SJCRH30 (cell line): ENCODE data around the gene RUSC2. TPM values are rescaled to one million over a fixed set of nuclear protein-coding genes. Genes with fewer than 3 reads are reported as not detected.
"Not testable (repeated sequence)": the region's sequence is repeated elsewhere in the genome, so short reads cannot be mapped to it uniquely, and the experiment has no call there.

Experiments
- DNase-seq, 2 experiments: peaks; one replicate each; pipeline ENCODE4 v3.0.0-alpha.2; 2015 to 2020
- H3K27ac ChIP-seq: fragments of 250-450 bp; sonication (Bioruptor Pico); 2 replicates; pipeline ENCODE4 v1.5.1; 2020; ENCODE audit warnings: mild to moderate bottlenecking, moderate library complexity
- H3K27me3 ChIP-seq: fragments of 250-450 bp; sonication (Bioruptor Pico); 2 replicates; pipeline ENCODE4 v1.5.1; 2020; ENCODE audit warnings: mild to moderate bottlenecking, moderate library complexity
- H3K36me3 ChIP-seq: fragments of 250-450 bp; sonication (Bioruptor Pico); 2 replicates; pipeline ENCODE4 v1.5.1; 2020; ENCODE audit warnings: mild to moderate bottlenecking, moderate library complexity
- H3K4me1 ChIP-seq: fragments of 250-450 bp; sonication (Bioruptor Pico); 2 replicates; pipeline ENCODE4 v1.5.1; 2020; ENCODE audit warnings: mild to moderate bottlenecking, moderate library complexity
- H3K4me3 ChIP-seq: fragments of 250-450 bp; sonication (Bioruptor Pico); 2 replicates; pipeline ENCODE4 v1.5.1; 2020; ENCODE audit warnings: mild to moderate bottlenecking, moderate library complexity
- H3K9me3 ChIP-seq: fragments of 250-450 bp; sonication (Bioruptor Pico); replicated peaks from 2 replicates; pipeline ENCODE4 v1.5.1; 2020; ENCODE audit warnings: mild to moderate bottlenecking, moderate library complexity
- total RNA-seq: library from RNA; depleted of rRNA; stranded (reverse); fragments of >200 nt; shearing (Covaris generic); gene quantifications from 2 replicates; pipeline ENCODE4 v1.2.3, GENCODE V29; 2014; rRNA removed

The RUSC2 gene
- 5.3 and 5.6 TPM in 2 replicates for total RNA-seq

DNA sequence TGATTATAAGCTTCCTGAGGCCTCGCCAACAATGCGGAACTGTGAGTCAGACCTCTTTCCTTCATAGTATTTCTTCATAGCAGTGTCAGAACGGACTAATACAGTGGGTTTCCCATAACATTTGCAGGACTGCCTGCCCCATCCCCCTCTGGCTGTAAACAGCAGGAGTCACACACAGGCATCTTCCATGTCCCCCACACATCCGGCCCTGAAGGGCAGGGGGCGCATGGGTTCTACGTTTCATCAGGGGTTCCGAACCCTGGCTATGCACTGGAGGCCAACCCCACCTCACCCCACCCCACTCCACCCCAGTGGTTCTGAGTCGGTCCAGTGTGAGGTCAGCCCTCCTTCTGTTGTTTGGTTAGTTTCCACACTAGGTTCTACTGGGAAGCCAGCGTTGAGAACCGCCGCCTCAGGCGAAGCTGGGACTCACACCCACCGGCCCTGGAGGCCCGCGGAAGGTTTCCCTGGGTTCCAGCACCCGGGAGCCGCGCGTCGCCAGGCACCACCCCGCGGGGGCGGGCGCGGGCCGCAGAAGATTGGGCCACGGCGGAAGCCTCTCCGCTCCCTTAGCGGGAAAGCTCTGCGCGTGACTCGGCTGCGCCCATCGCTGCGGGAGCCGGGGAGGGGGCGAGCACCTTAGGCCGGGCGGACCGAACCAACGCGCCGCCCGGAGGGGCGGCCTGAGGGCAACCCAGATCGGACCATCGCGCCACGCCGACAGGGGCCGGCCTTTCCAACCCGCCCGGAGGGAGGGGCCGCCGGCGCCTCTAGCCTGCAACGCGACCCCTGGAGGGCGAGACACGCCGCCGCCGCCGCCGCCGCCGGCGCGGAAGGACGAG, at the start of gene RUSC2:
RUSC2 (plus strand) TSS at position 799 of the 842 bp plus-strand sequence. CDS start 56,411 bp downstream, outside the sequence.
- DNase-seq: peak; percentile 82 to 83
- Histone ChIP-seq H3K9me3 (no peaks in the 10 kb centered on the region), H3K27me3 (no peaks in the 10 kb centered on the region), H3K4me1 (peaks cover 8% of the 10 kb centered on the region; the same call in 1 of the 2 replicates), H3K27ac (peak within 1 kb of the TSS; percentile 66), H3K36me3 (no peaks in the 10 kb centered on the region), H3K4me3 (peak within 1 kb of the TSS; percentile 63)

GRCh38 chr9:35446012-35446411, 43.9 kb upstream of the RUSC2 start:
- Histone ChIP-seq H3K9me3 (no peaks in the 10 kb centered on the region), H3K27me3 (no peaks in the 10 kb centered on the region), H3K36me3 (no peaks in the 10 kb centered on the region), H3K27ac (no peak overlapping the region), H3K4me1 (no peaks in the 10 kb centered on the region), H3K4me3 (no peak overlapping the region)
- DNase-seq: no peak

DNA sequence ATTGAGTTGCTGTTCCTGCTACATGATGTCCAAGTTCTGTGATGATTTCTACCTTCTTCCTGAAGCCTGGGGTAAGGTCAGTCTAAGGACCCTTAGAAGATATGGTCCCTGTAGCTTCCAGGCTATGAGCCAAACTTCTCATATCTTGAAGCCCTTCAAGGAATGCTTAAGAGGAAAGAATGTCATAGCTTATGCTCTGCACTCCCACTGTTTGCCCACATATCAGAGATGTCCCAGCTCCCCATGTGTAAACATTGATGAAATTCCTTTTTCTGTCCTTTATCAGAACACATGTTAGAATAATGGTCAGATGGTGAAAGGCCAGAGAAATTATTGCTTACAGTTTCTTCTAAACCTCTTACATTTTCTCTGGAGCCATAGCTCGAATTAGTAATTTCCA, 41.4 kb upstream of the RUSC2 start:
- H3K27me3 ChIP-seq: no peaks in the 10 kb centered on the region
- H3K36me3 ChIP-seq: no peaks in the 10 kb centered on the region
- no peak overlapping the region for H3K4me3 ChIP-seq
- H3K27ac ChIP-seq: no peak overlapping the region
- no peaks in the 10 kb centered on the region for H3K9me3 ChIP-seq
- no peak for DNase-seq
- H3K4me1 ChIP-seq: no peaks in the 10 kb centered on the region

GRCh38 chr9:35452481-35452880, 37.4 kb upstream of the RUSC2 start:
- Histone ChIP-seq H3K27ac (no peak overlapping the region), H3K27me3 (no peaks in the 10 kb centered on the region), H3K4me3 (no peak overlapping the region), H3K36me3 (no peaks in the 10 kb centered on the region), H3K4me1 (no peaks in the 10 kb centered on the region), H3K9me3 (no peaks in the 10 kb centered on the region)
- no peak for DNase-seq

DNA sequence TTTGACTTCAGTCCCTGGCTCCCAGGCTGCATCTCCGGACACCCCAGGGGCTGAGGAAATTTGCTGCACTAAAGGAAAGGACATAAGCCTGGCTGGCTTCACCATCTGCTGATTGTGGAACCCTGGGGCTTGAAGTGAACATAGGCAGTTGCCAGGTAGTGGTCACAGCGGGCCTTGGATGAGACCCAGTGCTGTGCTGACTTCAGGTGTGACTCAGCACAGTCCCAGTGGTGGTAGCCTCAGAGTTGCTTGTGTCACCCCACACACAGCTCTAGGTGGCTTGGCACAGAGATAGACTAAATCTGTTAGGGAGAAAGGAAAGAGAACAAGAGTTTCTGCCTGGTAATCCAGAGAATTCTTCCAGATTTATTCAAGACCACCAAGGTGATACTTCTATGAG, 36.1 kb upstream of the RUSC2 start:
- H3K27ac ChIP-seq: no peak overlapping the region
- H3K4me3 ChIP-seq: no peak overlapping the region
- no peaks in the 10 kb centered on the region for H3K36me3 ChIP-seq
- no peaks in the 10 kb centered on the region for H3K4me1 ChIP-seq
- no peak for DNase-seq
- no peaks in the 10 kb centered on the region for H3K9me3 ChIP-seq
- H3K27me3 ChIP-seq: no peaks in the 10 kb centered on the region

GRCh38 chr9:35464141-35465025, 25.5 kb upstream of the RUSC2 start:
- no peaks in the 10 kb centered on the region for H3K4me1 ChIP-seq
- H3K36me3 ChIP-seq: no peaks in the 10 kb centered on the region
- H3K27me3 ChIP-seq: no peaks in the 10 kb centered on the region
- DNase-seq: no peak
- no peak overlapping the region for H3K4me3 ChIP-seq
- H3K9me3 ChIP-seq: no peaks in the 10 kb centered on the region
- no peak overlapping the region for H3K27ac ChIP-seq

- H3K27me3 ChIP-seq: no peaks in the 10 kb centered on the region
- H3K27ac ChIP-seq: no peak overlapping the region
Observed at GRCh38 chr9:35470340-35470739, 19.6 kb upstream of the RUSC2 start.

DNA sequence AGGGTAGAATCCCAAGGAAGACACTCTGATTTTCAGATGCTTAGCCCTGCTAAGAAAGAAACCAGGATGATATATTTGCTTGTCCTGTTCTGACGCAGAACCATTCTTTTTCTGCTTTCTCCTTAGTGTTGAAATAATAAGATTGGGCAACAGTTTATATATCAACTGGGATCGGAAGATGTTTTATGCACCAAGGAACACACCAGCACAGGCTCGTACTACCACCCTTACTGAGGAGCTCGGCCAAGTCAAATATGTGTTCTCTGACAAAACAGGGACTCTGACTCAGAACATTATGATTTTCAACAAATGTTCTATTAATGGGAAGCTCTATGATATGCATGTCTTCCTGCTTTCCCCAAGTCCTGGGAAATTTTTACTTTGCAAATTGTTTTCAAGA, 19.0 kb upstream of the RUSC2 start:
- Histone ChIP-seq H3K4me1 (no peaks in the 10 kb centered on the region), H3K36me3 (no peaks in the 10 kb centered on the region), H3K9me3 (no peaks in the 10 kb centered on the region), H3K4me3 (no peak overlapping the region), H3K27me3 (no peaks in the 10 kb centered on the region), H3K27ac (no peak overlapping the region)
- no peak for DNase-seq

More at GRCh38 chr9:35470340-35470739, 19.6 kb upstream of the RUSC2 start:
- no peaks in the 10 kb centered on the region for H3K36me3 ChIP-seq
- H3K4me3 ChIP-seq: no peak overlapping the region
- H3K9me3 ChIP-seq: no peaks in the 10 kb centered on the region
- DNase-seq: no peak
- H3K4me1 ChIP-seq: no peaks in the 10 kb centered on the region

DNA sequence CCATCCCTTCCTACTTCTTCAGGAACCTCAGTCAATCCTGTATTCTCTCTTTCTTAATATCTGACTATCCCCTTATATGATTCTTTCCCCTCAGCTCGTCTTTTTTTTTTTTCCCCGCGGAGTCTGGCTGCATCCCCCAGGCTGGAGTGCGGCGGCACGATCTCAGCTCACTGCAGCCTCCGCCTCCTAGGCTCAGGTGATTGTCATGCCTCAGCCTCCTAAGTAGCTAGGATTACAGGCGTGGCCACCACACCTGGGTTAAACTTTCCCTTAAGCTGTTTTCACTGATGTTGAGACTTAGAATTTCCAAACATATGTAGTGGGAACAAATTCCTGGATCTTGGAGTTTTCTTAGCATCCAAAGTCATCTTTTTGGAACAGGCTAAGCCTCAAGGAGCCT, 13.3 kb upstream of the RUSC2 start:
- H3K4me3 ChIP-seq: no peak overlapping the region
- H3K36me3 ChIP-seq: no peaks in the 10 kb centered on the region
- no peaks in the 10 kb centered on the region for H3K4me1 ChIP-seq
- no peaks in the 10 kb centered on the region for H3K27me3 ChIP-seq
- H3K9me3 ChIP-seq: no peaks in the 10 kb centered on the region
- no peak for DNase-seq
- H3K27ac ChIP-seq: no peak overlapping the region

GRCh38 chr9:35477211-35477855, 12.6 kb upstream of the RUSC2 start:
- H3K36me3 ChIP-seq, H3K9me3 ChIP-seq, H3K4me3 ChIP-seq, H3K27me3 ChIP-seq, H3K27ac ChIP-seq, H3K4me1 ChIP-seq: not testable (repeated sequence)
- peak; percentile 49 to 80 for DNase-seq

- no peaks in the 10 kb centered on the region for H3K4me1 ChIP-seq
- H3K4me3 ChIP-seq: no peak overlapping the region
- no peaks in the 10 kb centered on the region for H3K9me3 ChIP-seq
- H3K27me3 ChIP-seq: no peaks in the 10 kb centered on the region
- DNase-seq: no peak
- H3K27ac ChIP-seq: no peak overlapping the region
- no peaks in the 10 kb centered on the region for H3K36me3 ChIP-seq
Observed at GRCh38 chr9:35478871-35479270, 11.0 kb upstream of the RUSC2 start.

GRCh38 chr9:35481347-35481975, 8.4 kb upstream of the RUSC2 start:
- Histone ChIP-seq H3K9me3 (no peaks in the 10 kb centered on the region), H3K36me3 (no peaks in the 10 kb centered on the region), H3K27ac (no peak overlapping the region), H3K4me3 (no peak overlapping the region), H3K27me3 (no peaks in the 10 kb centered on the region), H3K4me1 (no peaks in the 10 kb centered on the region)
- peak; percentile 60 to 69 for DNase-seq

DNA sequence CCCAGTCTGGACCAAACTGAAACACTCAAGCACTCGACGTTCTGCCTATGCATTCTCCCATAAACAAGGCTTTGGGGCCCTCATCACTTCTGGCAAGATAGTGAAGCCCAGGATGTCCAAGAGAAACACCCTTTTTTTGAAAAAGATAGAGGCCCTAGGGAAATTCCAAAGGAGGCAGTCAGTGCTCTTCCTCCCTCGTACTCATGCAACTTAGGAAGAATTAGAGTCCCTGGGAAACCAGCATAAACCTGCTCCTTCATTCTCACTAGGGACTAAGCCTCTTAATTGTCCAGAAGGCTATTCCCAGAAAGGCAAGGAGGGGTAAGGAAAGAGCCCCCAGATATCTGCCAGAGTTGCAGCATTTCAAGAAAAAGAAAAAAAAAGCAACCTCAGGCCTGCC, 7.8 kb upstream of the RUSC2 start:
- H3K27ac ChIP-seq: no peak overlapping the region
- no peak for DNase-seq
- H3K36me3 ChIP-seq: no peaks in the 10 kb centered on the region
- H3K9me3 ChIP-seq: no peaks in the 10 kb centered on the region
- H3K27me3 ChIP-seq: no peaks in the 10 kb centered on the region
- no peaks in the 10 kb centered on the region for H3K4me1 ChIP-seq
- no peak overlapping the region for H3K4me3 ChIP-seq

- Histone ChIP-seq H3K27ac (no peak overlapping the region), H3K9me3 (no peaks in the 10 kb centered on the region), H3K36me3 (no peaks in the 10 kb centered on the region), H3K4me3 (no peak overlapping the region), H3K4me1 (peaks cover 4% of the 10 kb centered on the region; the same call in 1 of the 2 replicates), H3K27me3 (no peaks in the 10 kb centered on the region)
- DNase-seq: no peak
Observed at GRCh38 chr9:35484406-35484805, 5.5 kb upstream of the RUSC2 start.
